ENCODE measurements around the gene NFATC1. TPM values are rescaled to one million over a fixed set of nuclear protein-coding genes. Genes with fewer than 3 reads are reported as not detected.

Gene NFATC1
- total RNA-seq, 4 donors from 2014 or later: 13.9 to 24.3 (median 16.7) TPM

DNA sequence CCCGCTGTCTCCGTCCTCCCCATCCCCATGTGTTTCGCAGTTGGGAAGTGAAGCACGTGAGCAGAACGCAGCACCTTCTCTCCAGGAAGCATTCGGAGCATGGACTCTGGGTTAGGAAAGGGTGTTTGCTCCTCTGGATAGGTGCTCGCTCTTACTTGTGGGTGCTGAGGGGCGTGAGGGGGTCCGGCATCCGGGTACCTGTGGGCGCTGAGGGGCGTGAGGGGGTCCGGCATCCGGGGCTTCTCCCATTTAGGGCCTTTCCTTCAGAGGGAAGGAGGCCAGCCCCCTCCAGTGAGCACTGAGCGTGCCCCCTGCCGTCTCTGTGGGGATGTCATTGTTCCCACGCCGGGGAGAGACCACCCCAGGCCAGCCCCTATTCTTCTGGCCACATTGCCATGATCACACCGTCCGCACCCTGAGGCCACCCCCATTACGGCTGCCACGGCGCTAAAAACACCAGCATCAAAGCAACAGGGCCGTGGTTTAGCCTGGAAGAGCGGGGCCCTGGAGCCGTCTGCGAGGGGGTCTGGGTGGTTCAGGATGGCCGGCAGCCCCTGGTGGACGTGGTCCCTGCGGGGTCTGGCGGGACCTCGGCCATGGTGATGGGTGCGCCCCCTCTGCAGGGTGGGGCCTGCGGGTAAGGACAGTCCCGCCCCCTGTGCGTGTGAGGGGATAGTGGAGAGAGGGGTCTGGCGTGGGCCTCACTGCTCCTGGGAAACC lies 41.0 kb downstream of the NFATC1 start:
- Histone ChIP-seq H3K4me1 (peaks cover 16% of the 10 kb centered on the region), H3K9me3 (no peaks in the 10 kb centered on the region)

GRCh38 chr18:79438089-79438897 lies 42.6 kb downstream of the NFATC1 start:
- no peak for DNase-seq (ENCODE audit: low spot score in 2 of 2)
- Histone ChIP-seq H3K27me3 (no peaks in the 10 kb centered on the region), H3K4me1 (peaks cover 24% of the 10 kb centered on the region), H3K9me3 (no peaks in the 10 kb centered on the region), H3K36me3 (peaks cover 34% of the 10 kb centered on the region), H3K27ac (no peak overlapping the region), H3K4me3 (no peak overlapping the region)
- TF ChIP-seq POLR2AphosphoS5 (IDR thresholded peaks at IDR 0.05): no peak
- TF ChIP-seq, protein P1, sequence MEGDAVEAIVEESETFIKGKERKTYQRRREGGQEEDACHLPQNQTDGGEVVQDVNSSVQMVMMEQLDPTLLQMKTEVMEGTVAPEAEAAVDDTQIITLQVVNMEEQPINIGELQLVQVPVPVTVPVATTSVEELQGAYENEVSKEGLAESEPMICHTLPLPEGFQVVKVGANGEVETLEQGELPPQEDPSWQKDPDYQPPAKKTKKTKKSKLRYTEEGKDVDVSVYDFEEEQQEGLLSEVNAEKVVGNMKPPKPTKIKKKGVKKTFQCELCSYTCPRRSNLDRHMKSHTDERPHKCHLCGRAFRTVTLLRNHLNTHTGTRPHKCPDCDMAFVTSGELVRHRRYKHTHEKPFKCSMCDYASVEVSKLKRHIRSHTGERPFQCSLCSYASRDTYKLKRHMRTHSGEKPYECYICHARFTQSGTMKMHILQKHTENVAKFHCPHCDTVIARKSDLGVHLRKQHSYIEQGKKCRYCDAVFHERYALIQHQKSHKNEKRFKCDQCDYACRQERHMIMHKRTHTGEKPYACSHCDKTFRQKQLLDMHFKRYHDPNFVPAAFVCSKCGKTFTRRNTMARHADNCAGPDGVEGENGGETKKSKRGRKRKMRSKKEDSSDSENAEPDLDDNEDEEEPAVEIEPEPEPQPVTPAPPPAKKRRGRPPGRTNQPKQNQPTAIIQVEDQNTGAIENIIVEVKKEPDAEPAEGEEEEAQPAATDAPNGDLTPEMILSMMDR (IDR thresholded peaks at IDR 0.05): no peak
- TF ChIP-seq POLR2A (IDR thresholded peaks at IDR 0.05): no peak
- TF ChIP-seq EP300 (IDR thresholded peaks at IDR 0.05): no peak
- 86% methylated on average over 35 of the region's 36 CpGs for WGBS

More for the DNA sequence above, 41.0 kb downstream of the NFATC1 start:
- TF ChIP-seq EP300 (IDR thresholded peaks at IDR 0.05): no peak
- TF ChIP-seq POLR2AphosphoS5 (IDR thresholded peaks at IDR 0.05): no peak
- no peak for TF ChIP-seq POLR2A (IDR thresholded peaks at IDR 0.05)
- TF ChIP-seq, protein P1 (IDR thresholded peaks at IDR 0.05): no peak
- WGBS: 98% methylated on average over 23 of the region's 37 CpGs
- peaks cover 40% of the 10 kb centered on the region for H3K36me3 ChIP-seq
- no peaks in the 10 kb centered on the region for H3K27me3 ChIP-seq
- DNase-seq (ENCODE audit: low spot score in 2 of 2): no peak
- H3K4me3 ChIP-seq: no peak overlapping the region
- H3K27ac ChIP-seq: no peak overlapping the region

DNA sequence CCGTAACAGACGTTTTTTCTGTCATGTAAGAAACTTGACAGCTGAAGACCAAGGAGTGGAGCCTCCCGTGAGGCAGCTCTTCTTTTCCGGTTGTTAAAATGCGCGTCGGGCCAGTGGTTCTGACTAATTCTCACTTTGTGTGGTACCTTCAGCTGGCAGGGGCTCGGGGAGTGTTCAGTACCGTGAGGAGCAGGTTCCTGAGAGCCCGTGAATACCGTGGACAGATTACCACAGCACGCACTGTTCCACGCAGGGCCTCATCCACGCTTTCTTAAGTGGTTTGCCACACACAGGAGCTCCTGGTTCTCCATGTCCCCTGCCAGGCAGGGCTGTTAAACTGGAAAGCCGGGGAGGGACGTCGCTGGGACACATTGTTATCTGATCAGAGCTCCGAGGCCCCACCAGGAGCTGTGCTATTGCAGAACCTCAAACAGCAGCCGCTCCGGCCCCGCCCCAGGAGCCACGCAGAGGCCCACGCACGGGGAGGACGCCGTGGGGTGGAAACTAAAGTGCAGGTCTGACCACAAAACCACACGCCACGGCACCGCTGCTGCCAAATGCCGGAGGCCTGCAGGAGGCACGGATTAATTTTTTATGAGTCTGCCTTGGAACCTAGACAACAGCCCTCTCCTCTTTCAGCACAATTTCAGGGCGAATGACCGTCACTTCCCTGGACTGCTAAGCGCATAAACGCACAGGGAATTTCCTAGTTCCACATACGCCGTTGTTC lies 43.3 kb downstream of the NFATC1 start:
- H3K4me3 ChIP-seq: no peak overlapping the region
- 77% methylated on average over 18 of the region's 37 CpGs for WGBS
- H3K27ac ChIP-seq: no peak overlapping the region
- peaks cover 27% of the 10 kb centered on the region for H3K36me3 ChIP-seq
- H3K27me3 ChIP-seq: no peaks in the 10 kb centered on the region
- H3K9me3 ChIP-seq: no peaks in the 10 kb centered on the region
- TF ChIP-seq POLR2AphosphoS5 (IDR thresholded peaks at IDR 0.05): no peak
- no peak for TF ChIP-seq POLR2A (IDR thresholded peaks at IDR 0.05)
- H3K4me1 ChIP-seq: peaks cover 26% of the 10 kb centered on the region
- DNase-seq (ENCODE audit: low spot score in 2 of 2): no peak

DNA sequence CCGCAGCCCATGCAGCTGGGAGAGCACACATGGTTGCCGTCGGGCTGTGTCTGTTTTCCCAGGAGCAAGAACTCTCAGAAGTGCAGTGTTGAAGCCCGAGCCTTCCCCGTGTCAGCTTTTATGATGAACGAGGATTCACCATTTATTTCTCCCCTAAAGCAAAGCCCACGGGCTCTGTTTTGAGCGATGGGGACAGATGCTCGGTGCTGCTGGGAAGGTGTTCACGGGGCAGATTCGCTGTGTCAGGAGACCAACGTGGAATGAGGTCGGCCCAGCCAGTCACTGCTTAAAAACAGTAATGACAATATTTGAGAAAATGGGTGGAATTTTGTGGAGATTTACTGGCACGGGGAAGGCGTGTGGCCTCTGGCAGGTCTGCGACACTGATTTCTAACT lies 43.9 kb downstream of the NFATC1 start:
- Histone ChIP-seq H3K9me3 (no peaks in the 10 kb centered on the region), H3K27me3 (no peaks in the 10 kb centered on the region), H3K27ac (no peak overlapping the region), H3K4me3 (no peak overlapping the region), H3K36me3 (peaks cover 21% of the 10 kb centered on the region), H3K4me1 (peaks cover 26% of the 10 kb centered on the region)
- TF ChIP-seq, protein P1 (IDR thresholded peaks at IDR 0.05): no peak
- TF ChIP-seq POLR2A (IDR thresholded peaks at IDR 0.05): no peak
- no peak for TF ChIP-seq EP300 (IDR thresholded peaks at IDR 0.05)
- no peak for TF ChIP-seq POLR2AphosphoS5 (IDR thresholded peaks at IDR 0.05)
- 88% methylated on average over 15 of the region's 16 CpGs for WGBS
- no peak for DNase-seq (ENCODE audit: low spot score in 2 of 2)

- Histone ChIP-seq H3K36me3 (peaks cover 18% of the 10 kb centered on the region), H3K4me1 (peaks cover 26% of the 10 kb centered on the region), H3K9me3 (no peaks in the 10 kb centered on the region), H3K27ac (no peak overlapping the region), H3K4me3 (no peak overlapping the region), H3K27me3 (no peaks in the 10 kb centered on the region)
- WGBS: 58% methylated on average over 19 of the region's 31 CpGs
- DNase-seq (ENCODE audit: low spot score in 2 of 2): no peak
- TF ChIP-seq POLR2AphosphoS5 (IDR thresholded peaks at IDR 0.05): no peak
- TF ChIP-seq, protein P1 (IDR thresholded peaks at IDR 0.05): no peak
Observed at GRCh38 chr18:79440316-79441110, 44.8 kb downstream of the NFATC1 start.

Measured in suprapubic skin (tissue), 4 donors.